HAP-1 (cell line): ENCODE data around the gene MEN1.

ENCODE experiments used
- DNase-seq, 2 experiments: peaks; one replicate each; pipeline ENCODE4 v3.0.0-alpha.2; 2016 to 2020; ENCODE audit warnings: low spot score in 2 of 2
- H3K27me3 ChIP-seq: fragments of 250-450 bp; sonication (Bioruptor Pico); 2 replicates; pipeline ENCODE4 v1.5.1; 2020; ENCODE audit warnings: low read depth, mild to moderate bottlenecking, moderate library complexity
- H3K36me3 ChIP-seq: fragments of 250-450 bp; sonication (Bioruptor Pico); replicated peaks from 2 replicates; pipeline ENCODE4 v1.5.1; 2020; ENCODE audit warnings: mild to moderate bottlenecking
- H3K4me1 ChIP-seq: fragments of 250-450 bp; sonication (Bioruptor Pico); 2 replicates; pipeline ENCODE4 v1.5.1; 2020; ENCODE audit warnings: mild to moderate bottlenecking
- H3K4me3 ChIP-seq: fragments of 250-450 bp; sonication (Bioruptor Pico); 2 replicates; pipeline ENCODE4 v1.5.1; 2020; ENCODE audit warnings: mild to moderate bottlenecking, moderate library complexity
- H3K9me3 ChIP-seq: fragments of 250-450 bp; sonication (Bioruptor Pico); 2 replicates; pipeline ENCODE4 v1.5.1; 2020; ENCODE audit warnings: mild to moderate bottlenecking, moderate library complexity
- in situ Hi-C: fragments of 300-500 bp; cut with MboI; formaldehyde crosslinking; loops from 3 replicates; pipeline ENCODE4 v1.14.3; 2020; ENCODE audit warnings: low sequenced_read_pairs, inconsistent platforms, mixed read lengths

The MEN1 gene

GRCh38 chr11:64842366-64842759 is 32.0 kb upstream of the MEN1 start:
- no peak overlapping the region for H3K4me3 ChIP-seq
- no peaks in the 10 kb centered on the region for H3K36me3 ChIP-seq
- no peak for DNase-seq
- H3K27me3 ChIP-seq, result no peaks in the 10 kb centered on the region
- H3K4me1 ChIP-seq, result peaks cover 15% of the 10 kb centered on the region
- H3K9me3 ChIP-seq, result no peaks in the 10 kb centered on the region
- in situ Hi-C loops, result loop anchor here (10.0 kb wide), 1 partner anchor 272 kb away; the partner anchor contains the start of genes TM7SF2 and ZNHIT2

GRCh38 chr11:64841592-64842365 is 31.4 kb upstream of the MEN1 start:
- peaks cover 15% of the 10 kb centered on the region for H3K4me1 ChIP-seq
- DNase-seq, result no peak
- H3K36me3 ChIP-seq, result no peaks in the 10 kb centered on the region
- no peaks in the 10 kb centered on the region for H3K27me3 ChIP-seq
- H3K9me3 ChIP-seq, result no peaks in the 10 kb centered on the region
- no peak overlapping the region for H3K4me3 ChIP-seq
- in situ Hi-C loops, result loop anchor here (10.0 kb wide), 1 partner anchor 273 kb away; the partner anchor contains the start of genes TM7SF2 and ZNHIT2

- no peak overlapping the region for H3K4me3 ChIP-seq
- no peaks in the 10 kb centered on the region for H3K36me3 ChIP-seq
- no peaks in the 10 kb centered on the region for H3K9me3 ChIP-seq
- in situ Hi-C loops, result loop anchor here (10.0 kb wide), 1 partner anchor 275 kb away; the partner anchor contains the start of genes TM7SF2 and ZNHIT2
- no peak for DNase-seq
- H3K27me3 ChIP-seq, result no peaks in the 10 kb centered on the region
- H3K4me1 ChIP-seq, result peaks cover 15% of the 10 kb centered on the region
Measured at GRCh38 chr11:64839887-64840782, 29.8 kb upstream of the MEN1 start.

GRCh38 chr11:64839335-64839734 is 29.0 kb upstream of the MEN1 start:
- H3K4me3 ChIP-seq, result no peak overlapping the region
- H3K4me1 ChIP-seq, result peaks cover 15% of the 10 kb centered on the region
- no peaks in the 10 kb centered on the region for H3K27me3 ChIP-seq
- in situ Hi-C loops, result no loop called here
- DNase-seq, result no peak
- no peaks in the 10 kb centered on the region for H3K9me3 ChIP-seq
- no peaks in the 10 kb centered on the region for H3K36me3 ChIP-seq

- H3K36me3 ChIP-seq, result no peaks in the 10 kb centered on the region
- no peak for DNase-seq
- in situ Hi-C loops, result no loop called here
Measured at GRCh38 chr11:64838600-64839334, 28.4 kb upstream of the MEN1 start.

GRCh38 chr11:64837887-64838351 is 27.6 kb upstream of the MEN1 start:
- H3K4me3 ChIP-seq, result no peak overlapping the region
- H3K4me1 ChIP-seq, result peaks cover 2% of the 10 kb centered on the region
- H3K27me3 ChIP-seq, result no peaks in the 10 kb centered on the region
- no peaks in the 10 kb centered on the region for H3K9me3 ChIP-seq
- in situ Hi-C loops, result no loop called here
- H3K36me3 ChIP-seq, result no peaks in the 10 kb centered on the region
- DNase-seq, result no peak

More at GRCh38 chr11:64838600-64839334, 28.4 kb upstream of the MEN1 start:
- no peak overlapping the region for H3K4me3 ChIP-seq
- H3K4me1 ChIP-seq, result peaks cover 11% of the 10 kb centered on the region
- no peaks in the 10 kb centered on the region for H3K9me3 ChIP-seq
- no peaks in the 10 kb centered on the region for H3K27me3 ChIP-seq

GRCh38 chr11:64836448-64837072 is 26.2 kb upstream of the MEN1 start:
- Histone ChIP-seq H3K36me3 (no peaks in the 10 kb centered on the region), H3K27me3 (no peaks in the 10 kb centered on the region), H3K4me1 (no peaks in the 10 kb centered on the region), H3K4me3 (no peak overlapping the region), H3K9me3 (no peaks in the 10 kb centered on the region)
- no peak for DNase-seq
- in situ Hi-C loops, result no loop called here

- H3K4me1 ChIP-seq, result no peaks in the 10 kb centered on the region
Measured at GRCh38 chr11:64835616-64836447, 25.5 kb upstream of the MEN1 start.

GRCh38 chr11:64834723-64835615 is 24.6 kb upstream of the MEN1 start:
- Histone ChIP-seq H3K36me3 (no peaks in the 10 kb centered on the region), H3K27me3 (no peaks in the 10 kb centered on the region), H3K4me1 (no peaks in the 10 kb centered on the region), H3K9me3 (no peaks in the 10 kb centered on the region), H3K4me3 (no peak overlapping the region)
- in situ Hi-C loops, result no loop called here
- DNase-seq, result no peak

More at GRCh38 chr11:64835616-64836447, 25.5 kb upstream of the MEN1 start:
- Histone ChIP-seq H3K4me3 (no peak overlapping the region), H3K9me3 (no peaks in the 10 kb centered on the region), H3K36me3 (no peaks in the 10 kb centered on the region), H3K27me3 (no peaks in the 10 kb centered on the region)
- no peak for DNase-seq
- in situ Hi-C loops, result no loop called here

- H3K4me1 ChIP-seq, result no peaks in the 10 kb centered on the region
- no peak for DNase-seq
- H3K4me3 ChIP-seq, result no peak overlapping the region
- H3K36me3 ChIP-seq, result no peaks in the 10 kb centered on the region
- in situ Hi-C loops, result no loop called here
- no peaks in the 10 kb centered on the region for H3K27me3 ChIP-seq
- H3K9me3 ChIP-seq, result no peaks in the 10 kb centered on the region
Measured at GRCh38 chr11:64834031-64834722, 23.8 kb upstream of the MEN1 start.

- no peak for DNase-seq
- in situ Hi-C loops, result no loop called here
- H3K4me1 ChIP-seq, result no peaks in the 10 kb centered on the region
- H3K4me3 ChIP-seq, result no peak overlapping the region
- H3K36me3 ChIP-seq, result no peaks in the 10 kb centered on the region
- no peaks in the 10 kb centered on the region for H3K27me3 ChIP-seq
- H3K9me3 ChIP-seq, result no peaks in the 10 kb centered on the region
Measured at GRCh38 chr11:64833509-64833908, 23.2 kb upstream of the MEN1 start.
